ENCODE measurements around the gene TOMM70. TPM values are rescaled to one million over a fixed set of nuclear protein-coding genes. Genes with fewer than 3 reads are reported as not detected.

The TOMM70 gene
- total and polyA plus RNA-seq, 2 donors (not counting 3 experiments of a cell fraction or from before 2014, with no cell fraction given), result 7.6 to 32.3 TPM

DNA sequence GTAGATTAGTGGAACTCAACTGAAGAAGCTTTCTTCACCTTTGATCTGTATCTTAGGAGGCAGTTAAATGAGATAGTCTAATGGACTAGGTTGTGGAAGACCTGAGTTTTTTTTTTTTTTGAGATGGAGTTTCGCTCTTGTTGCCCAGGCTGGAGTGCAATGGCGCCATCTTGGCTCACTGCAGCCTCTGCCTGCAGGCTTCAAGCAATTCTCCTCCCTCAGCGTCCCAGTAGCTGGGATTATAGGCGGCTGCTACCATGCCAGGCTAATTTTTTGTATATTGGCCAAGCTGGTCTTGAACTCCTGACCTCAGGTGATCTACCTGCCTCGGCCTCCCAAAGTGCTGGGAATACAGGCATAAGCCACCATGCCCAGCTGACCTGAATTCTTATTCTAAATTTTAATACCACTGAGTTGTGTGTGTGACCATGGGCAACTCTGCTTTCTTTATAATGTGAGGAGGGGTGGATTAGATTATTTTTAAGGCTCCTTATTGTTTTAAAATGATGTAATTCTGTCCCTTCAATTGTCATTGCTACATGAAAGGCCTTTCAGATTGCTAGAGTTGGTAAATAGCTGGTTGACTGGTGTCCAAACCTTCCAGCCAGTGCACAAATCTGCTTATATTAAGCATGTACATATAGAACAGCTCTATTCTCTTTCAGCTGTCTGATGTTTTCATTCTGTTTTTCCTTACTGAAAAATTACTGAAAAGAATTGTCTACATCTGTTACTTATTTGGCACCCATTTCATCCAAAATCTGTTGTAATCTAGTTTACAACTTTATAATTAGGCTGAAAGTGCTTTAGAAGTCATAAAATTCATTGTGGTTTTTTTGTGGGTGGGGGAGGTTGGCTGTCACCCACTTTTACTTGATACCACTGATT is 2.7 kb upstream of the TOMM70 start:
- BruUV-seq (replicated peaks), result no TSS peak
- Histone ChIP-seq H3K9ac (replicated peaks; ENCODE audit: extremely low read depth, insufficient read depth, low read length) (no peak overlapping the region), H3K4me3 (replicated peaks in 1 of 3; ENCODE audit: insufficient read depth in 1 of 3, low read depth in 1 of 3, low read length in 3 of 3) (no peak overlapping the region), H3K79me2 (ENCODE audit: control insufficient read depth, insufficient read depth, low read length) (peaks cover 23% of the 10 kb centered on the region), H3K4me2 (ENCODE audit: insufficient read depth, low read length) (no peak overlapping the region), H3K9me3 (replicated peaks; ENCODE audit: control insufficient read depth, insufficient read depth, low read length) (no peaks in the 10 kb centered on the region), H4K20me1 (replicated peaks; ENCODE audit: control insufficient read depth, extremely low read depth, insufficient read depth, low read length) (no peaks in the 10 kb centered on the region), H3K27ac (ENCODE audit: insufficient read depth, low read depth, low read length) (no peak overlapping the region), H3K9me1 (replicated peaks; ENCODE audit: control insufficient read depth, extremely low read depth, insufficient read depth, low read length) (no peaks in the 10 kb centered on the region), H3K4me1 (ENCODE audit: control insufficient read depth, extremely low read depth, insufficient read depth, low read length) (peaks cover 23% of the 10 kb centered on the region), H3K27me3 (ENCODE audit: control insufficient read depth in 2 of 2, insufficient read depth in 2 of 2, low read length in 2 of 2) (no peaks in the 10 kb centered on the region), H2AFZ (ENCODE audit: low read depth, low read length) (no peak overlapping the region), H3K36me3 (ENCODE audit: control insufficient read depth in 2 of 2, extremely low read depth in 1 of 2, insufficient read depth in 2 of 2, low read length in 2 of 2) (no peaks in the 10 kb centered on the region)
- FAIRE-seq (no peak), DNase-seq (ENCODE audit: low read depth, low spot score) (no peak)
- POLR2A ChIA-PET, result interaction anchor here (0.7 kb wide), 1 partner anchor 29 kb away, joined by 5 read pairs; no protein-coding TSS in a partner anchor
- intact Hi-C loops (cut with micrococcal nuclease) (loop anchor here (5.0 kb wide), 2 partner anchors 361 to 1274 kb away; partner anchors contain the start of gene ZBTB11), dilution Hi-C loops (cut with MboI; ENCODE audit: extremely low pct_ligation_motif_present, low sequenced_read_pairs) (no loop called here)
- no peak for TF ChIP-seq CTCF (IDR thresholded peaks at IDR 0.05; ENCODE audit: extremely low read depth in 1 of 2, insufficient read depth in 1 of 2, low read depth in 1 of 2, low read length in 2 of 2)
- no peak for TF ChIP-seq GATA2 (IDR thresholded peaks at IDR 0.05; ENCODE audit: insufficient read depth, insufficient read length, low read depth, low read length)
- TF ChIP-seq MYC (IDR thresholded peaks at IDR 0.05; ENCODE audit: low read depth, low read length), result no peak
- TF ChIP-seq POLR2AphosphoS5 (IDR thresholded peaks at IDR 0.05; ENCODE audit: insufficient read depth, low read depth, low read length), result no peak
- TF ChIP-seq FOS (IDR thresholded peaks at IDR 0.05; ENCODE audit: borderline replicate concordance, insufficient read depth, low read length), result no peak
- no peak for TF ChIP-seq JUN (IDR thresholded peaks at IDR 0.05; ENCODE audit: borderline replicate concordance, insufficient read depth, insufficient read length, low read depth)
- no peak for TF ChIP-seq EZH2 (IDR thresholded peaks at IDR 0.05; ENCODE audit: borderline replicate concordance, low read depth, low read length, severe bottlenecking)
- TF ChIP-seq POLR2A (IDR thresholded peaks at IDR 0.05; ENCODE audit: low read depth, low read length), result no peak
- TF ChIP-seq MAX (IDR thresholded peaks at IDR 0.05; ENCODE audit: insufficient read depth, insufficient read length), result no peak
- CTCF ChIA-PET, result interaction anchor here (0.8 kb wide), 1 partner anchor 18 kb away, joined by 3 read pairs; no protein-coding TSS in a partner anchor

Measured in endothelial cell of umbilical vein (primary cell).